ENCODE results near the gene SPATA13.

- TF ChIP-seq CTCF (IDR thresholded peaks at IDR 0.05) (no peak), POLR2A (IDR thresholded peaks at IDR 0.05) (no peak)
These were observed 18.1 kb upstream of the SPATA13 start for GRCh38 chr13:24142453-24142852.

Data from adrenal gland (tissue), 5 donors.